Natural killer cell (primary cell): Measurements from ENCODE around the gene GRID1. TPM values are rescaled to one million over a fixed set of nuclear protein-coding genes. Genes with fewer than 3 reads are reported as not detected.

ENCODE experiments used
- ATAC-seq, 3 donors: fragments of 150-1000 bp in 2 of 3; fragments of 200-7000 bp in 1 of 3; cut with Tn5 transposase; 1 replicate in 1 of 3; 2 replicates in 2 of 3; pipeline ENCODE4 v1.10.0; 2021; ENCODE audit warnings: mild to moderate bottlenecking in 2 of 3, moderate library complexity in 2 of 3
- DNase-seq, 2 donors: peaks; one replicate each; pipeline versions ENCODE4 v3.0.0 to v3.0.0-alpha.2; 2013 to 2021; ENCODE audit warnings: mixed read lengths in 1 of 2
- H3K27ac ChIP-seq: one replicate; pipeline ENCODE4 v1.5.1; 2013; ENCODE audit warnings: mild to moderate bottlenecking, low read length
- H3K27me3 ChIP-seq: one replicate; pipeline ENCODE4 v1.6.1; 2013; ENCODE audit warnings: low read length; ENCODE audit not compliant: control insufficient read depth, insufficient read depth
- H3K36me3 ChIP-seq: one replicate; pipeline ENCODE4 v1.6.1; 2013; ENCODE audit warnings: low read length; ENCODE audit not compliant: control insufficient read depth, insufficient read depth
- H3K4me1 ChIP-seq: one replicate; pipeline ENCODE4 v1.6.1; 2013; ENCODE audit warnings: low read length; ENCODE audit not compliant: control insufficient read depth, insufficient read depth
- H3K4me3 ChIP-seq: one replicate; pipeline ENCODE4 v1.5.1; 2013; ENCODE audit warnings: low read length
- H3K9me3 ChIP-seq: one replicate; pipeline ENCODE4 v1.6.1; 2013; ENCODE audit warnings: low read length; ENCODE audit not compliant: control insufficient read depth, insufficient read depth
- H3K27ac Mint-ChIP-seq, 2 donors: one replicate each; pipeline ENCODE4 v1.8.0; 2022; ENCODE audit warnings: mild to moderate bottlenecking in 2 of 2, mixed read lengths in 2 of 2, moderate library complexity in 1 of 2
- H3K27me3 Mint-ChIP-seq, 2 donors: one replicate each; pipeline ENCODE4 v1.8.0; 2022; ENCODE audit warnings: low read depth in 2 of 2, mixed read lengths in 2 of 2
- H3K36me3 Mint-ChIP-seq: one replicate; pipeline ENCODE4 v1.8.0; 2022; ENCODE audit warnings: mixed read lengths
- H3K4me1 Mint-ChIP-seq, 2 donors: one replicate each; pipeline ENCODE4 v1.8.0; 2022; ENCODE audit warnings: mixed read lengths in 2 of 2
- H3K4me3 Mint-ChIP-seq: one replicate; pipeline ENCODE4 v1.8.0; 2022; ENCODE audit warnings: mild to moderate bottlenecking, moderate library complexity, mixed read lengths
- H3K9me3 Mint-ChIP-seq, 2 donors: one replicate each; pipeline ENCODE4 v1.8.0; 2022; ENCODE audit warnings: mixed read lengths in 2 of 2
- CTCF ChIP-seq: fragments of 200-600 bp; IDR thresholded peaks from one replicate; pipeline ENCODE4 v1.8.0; 2022; ENCODE audit warnings: antibody characterized with exemption
- WGBS: methylation state at CpG from one replicate; pipeline ENCODE4 v1.1.7; 2013; ENCODE audit warnings: missing lambda C conversion rate; ENCODE audit not compliant: insufficient coverage; 5-methylcytosine and 5-hydroxymethylcytosine counted together
- intact Hi-C: fragments of 100-400 bp; cut with micrococcal nuclease; formaldehyde crosslinking; loops from one replicate; pipeline ENCODE4 v1.14.2; 2022
- total RNA-seq, 4 donors: library from RNA; stranded (reverse); fragments of 120-200 nt in 1 of 4; gene quantifications; one replicate each; pipeline versions ENCODE4 v1.2.3 to v1.2.4, GENCODE V29; 2013 to 2022

GRID1 gene
- total RNA-seq, 3 donors from 2014 or later (not counting 1 experiment from before 2014, with no cell fraction given) = not detected

DNA sequence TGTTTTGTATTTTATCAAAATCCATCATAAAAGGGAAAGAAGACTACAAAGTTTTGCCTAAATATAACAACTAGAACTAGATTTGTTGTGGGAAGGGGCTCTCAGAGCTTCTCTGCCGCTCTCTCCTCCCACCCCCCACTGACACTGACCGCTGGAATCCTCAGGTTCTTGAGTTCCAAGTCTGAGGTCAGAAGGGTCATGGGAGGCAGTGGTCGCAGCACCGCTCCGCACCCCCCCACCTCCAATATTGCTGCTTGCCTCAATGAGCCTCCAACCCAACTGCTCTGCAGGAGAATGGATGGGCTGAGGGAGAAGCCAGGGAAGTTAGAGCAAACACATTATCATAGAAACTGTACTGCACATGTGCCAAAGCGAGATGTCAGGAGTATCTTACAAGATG, 359.4 kb downstream of the GRID1 start:
- H3K27ac ChIP-seq = no peak overlapping the region
- intact Hi-C loops = no loop called here
- no peaks in the 10 kb centered on the region for H3K27me3 ChIP-seq
- Mint-ChIP-seq H3K27ac (no peak overlapping the region), H3K4me1 (no peaks in the 10 kb centered on the region), H3K36me3 (no peaks in the 10 kb centered on the region), H3K9me3 (no peaks in the 10 kb centered on the region), H3K27me3 (peaks cover 0 to 8% of the 10 kb centered on the region in 2 donors), H3K4me3 (no peak overlapping the region)
- H3K36me3 ChIP-seq = no peaks in the 10 kb centered on the region
- H3K9me3 ChIP-seq = no peaks in the 10 kb centered on the region
- DNase-seq = no peak
- no peak for TF ChIP-seq CTCF
- no peak for ATAC-seq
- no peaks in the 10 kb centered on the region for H3K4me1 ChIP-seq
- no peak overlapping the region for H3K4me3 ChIP-seq
- WGBS = 80% methylated on average over 1 of the region's 6 CpGs

- TF ChIP-seq CTCF = no peak
- no peaks in the 10 kb centered on the region for H3K27me3 Mint-ChIP-seq
Measured at GRCh38 chr10:86004337-86004736, 362.3 kb downstream of the GRID1 start.

DNA sequence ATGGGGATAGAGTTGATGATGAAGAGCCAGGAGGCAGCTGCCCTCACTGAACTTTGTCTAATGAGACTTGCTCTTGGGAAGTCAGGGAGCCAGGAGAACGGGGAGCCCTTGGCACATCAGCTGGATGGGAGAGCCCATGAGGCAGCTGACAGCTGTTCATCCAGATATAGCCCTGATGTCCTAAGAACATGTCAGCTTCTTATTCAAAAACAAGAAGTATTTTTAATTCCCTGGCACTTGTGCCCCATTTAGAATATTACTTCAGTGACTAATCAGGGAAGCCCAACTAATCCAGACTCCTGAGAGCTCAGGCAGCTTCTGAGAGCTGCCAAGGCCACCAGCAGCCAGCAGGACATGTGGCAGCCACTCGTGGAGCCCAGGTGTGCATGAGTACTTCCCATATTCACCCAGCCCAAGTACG, 363.4 kb downstream of the GRID1 start:
- Mint-ChIP-seq H3K36me3 (no peaks in the 10 kb centered on the region), H3K4me3 (no peak overlapping the region), H3K4me1 (no peaks in the 10 kb centered on the region), H3K27me3 (no peaks in the 10 kb centered on the region), H3K27ac (no peak overlapping the region), H3K9me3 (no peaks in the 10 kb centered on the region)
- Histone ChIP-seq H3K27ac (no peak overlapping the region), H3K4me3 (no peak overlapping the region), H3K4me1 (no peaks in the 10 kb centered on the region), H3K36me3 (no peaks in the 10 kb centered on the region), H3K9me3 (no peaks in the 10 kb centered on the region), H3K27me3 (no peaks in the 10 kb centered on the region)
- 73% methylated on average over 3 of the region's 3 CpGs for WGBS
- intact Hi-C loops = no loop called here
- ATAC-seq (no peak), DNase-seq (no peak)
- TF ChIP-seq CTCF = no peak

More at GRCh38 chr10:86004337-86004736, 362.3 kb downstream of the GRID1 start:
- intact Hi-C loops = no loop called here
- Histone ChIP-seq H3K27ac (no peak overlapping the region), H3K9me3 (no peaks in the 10 kb centered on the region), H3K36me3 (no peaks in the 10 kb centered on the region), H3K4me1 (no peaks in the 10 kb centered on the region), H3K27me3 (no peaks in the 10 kb centered on the region), H3K4me3 (no peak overlapping the region)
- Mint-ChIP-seq H3K4me1 (no peaks in the 10 kb centered on the region), H3K36me3 (no peaks in the 10 kb centered on the region), H3K4me3 (no peak overlapping the region), H3K9me3 (no peaks in the 10 kb centered on the region), H3K27ac (no peak overlapping the region)
- WGBS = 100% methylated on average over 1 of the region's 1 CpG
- DNase-seq (no peak), ATAC-seq (no peak)

DNA sequence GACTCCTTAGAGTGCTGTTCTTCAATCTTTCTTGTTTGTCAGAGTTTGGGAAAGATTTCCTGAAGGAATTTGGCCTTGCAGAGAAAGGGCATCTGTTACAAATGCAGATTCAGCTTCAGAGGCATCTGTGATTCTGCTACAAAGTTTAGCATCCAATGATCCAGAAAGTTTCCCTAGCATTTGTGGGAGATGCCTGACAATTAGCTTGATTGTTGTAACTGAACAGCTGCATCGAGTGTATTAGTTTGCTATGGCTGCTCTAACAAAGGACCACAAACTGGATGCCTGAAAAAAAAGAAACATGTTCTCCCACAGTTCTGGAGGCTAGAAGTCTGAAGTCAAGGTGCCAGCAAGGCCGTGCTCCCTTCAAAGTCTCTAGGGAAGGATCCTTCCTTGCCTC, 365.1 kb downstream of the GRID1 start:
- no peaks in the 10 kb centered on the region for H3K27me3 ChIP-seq
- no peaks in the 10 kb centered on the region for H3K9me3 Mint-ChIP-seq
- H3K27ac Mint-ChIP-seq = no peak overlapping the region
- ATAC-seq = no peak
- no peak overlapping the region for H3K27ac ChIP-seq
- no peak overlapping the region for H3K4me3 Mint-ChIP-seq
- H3K36me3 ChIP-seq = no peaks in the 10 kb centered on the region
- no peaks in the 10 kb centered on the region for H3K9me3 ChIP-seq
- H3K27me3 Mint-ChIP-seq = no peaks in the 10 kb centered on the region
- no peaks in the 10 kb centered on the region for H3K4me1 Mint-ChIP-seq
- no peak overlapping the region for H3K4me3 ChIP-seq
- intact Hi-C loops = no loop called here
- WGBS = 87% methylated on average over 2 of the region's 2 CpGs
- H3K36me3 Mint-ChIP-seq = no peaks in the 10 kb centered on the region
- DNase-seq = no peak
- no peak for TF ChIP-seq CTCF
- no peaks in the 10 kb centered on the region for H3K4me1 ChIP-seq
